H9 (cell line): ENCODE results near the gene ENO3. TPM values are rescaled to one million over a fixed set of nuclear protein-coding genes. Genes with fewer than 3 reads are reported as not detected.

Source experiments
- DNase-seq: peaks from one replicate; pipeline ENCODE4 v3.0.0-alpha.2; 2017
- H2AFZ ChIP-seq: one replicate; pipeline ENCODE4 v1.6.1; 2013; ENCODE audit warnings: mild to moderate bottlenecking, low read length, control low read depth, moderate library complexity
- H2AK5ac ChIP-seq: 2 replicates; pipeline ENCODE4 v1.6.1; 2013; ENCODE audit warnings: low read length, control low read depth, mixed read lengths; ENCODE audit not compliant: insufficient read length
- H2BK120ac ChIP-seq: one replicate; pipeline ENCODE4 v1.6.1; 2013; ENCODE audit warnings: low read depth, mild to moderate bottlenecking, low read length, control low read depth, inconsistent platforms; ENCODE audit not compliant: poor library complexity, severe bottlenecking
- H2BK12ac ChIP-seq: 2 replicates; pipeline ENCODE4 v1.6.1; 2013; ENCODE audit warnings: low read length, control low read depth, mixed read lengths, low read depth; ENCODE audit not compliant: insufficient read length
- H2BK15ac ChIP-seq: 2 replicates; pipeline ENCODE4 v1.6.1; 2013; ENCODE audit warnings: low read depth, low read length, control low read depth
- H2BK20ac ChIP-seq: one replicate; pipeline ENCODE4 v1.6.1; 2013; ENCODE audit warnings: low read depth, mild to moderate bottlenecking, low read length, control low read depth, inconsistent platforms; ENCODE audit not compliant: poor library complexity, severe bottlenecking
- H2BK5ac ChIP-seq: 2 replicates; pipeline ENCODE4 v1.6.1; 2013; ENCODE audit warnings: low read length, control low read depth, mixed read lengths; ENCODE audit not compliant: insufficient read length
- H3K14ac ChIP-seq: 2 replicates; pipeline ENCODE4 v1.6.1; 2013; ENCODE audit warnings: low read length, control low read depth; ENCODE audit not compliant: insufficient read depth
- H3K18ac ChIP-seq: 2 replicates; pipeline ENCODE4 v1.6.1; 2013; ENCODE audit warnings: low read depth, mild to moderate bottlenecking, mixed read lengths, low read length, control low read depth; ENCODE audit not compliant: insufficient read length
- H3K23ac ChIP-seq: 2 replicates; pipeline ENCODE4 v1.6.1; 2013; ENCODE audit warnings: low read length, control low read depth, mixed read lengths, low read depth; ENCODE audit not compliant: insufficient read length
- H3K23me2 ChIP-seq: 2 replicates; pipeline ENCODE4 v1.6.1; 2013; ENCODE audit warnings: low read depth, mild to moderate bottlenecking, mixed read lengths, low read length, control low read depth; ENCODE audit not compliant: insufficient read length, poor library complexity, severe bottlenecking
- H3K27ac ChIP-seq: 2 replicates; pipeline ENCODE4 v1.5.1; 2013; ENCODE audit warnings: low read length, control low read depth, mixed read lengths, low read depth; ENCODE audit not compliant: insufficient read length
- H3K27me3 ChIP-seq: 2 replicates; pipeline ENCODE4 v1.6.1; 2013; ENCODE audit warnings: low read length, control low read depth, inconsistent platforms; ENCODE audit not compliant: insufficient read depth
- H3K4ac ChIP-seq: 2 replicates; pipeline ENCODE4 v1.6.1; 2013; ENCODE audit warnings: low read depth, mild to moderate bottlenecking, control low read depth, inconsistent platforms, low read length, moderate library complexity
- H3K4me1 ChIP-seq: 2 replicates; pipeline ENCODE4 v1.6.1; 2013; ENCODE audit warnings: low read length, control low read depth, inconsistent platforms; ENCODE audit not compliant: insufficient read depth
- H3K4me2 ChIP-seq: 2 replicates; pipeline ENCODE4 v1.6.1; 2013; ENCODE audit warnings: low read length, control low read depth, mixed read lengths; ENCODE audit not compliant: insufficient read length, insufficient read depth
- H3K56ac ChIP-seq: 2 replicates; pipeline ENCODE4 v1.6.1; 2013; ENCODE audit warnings: low read depth, mild to moderate bottlenecking, mixed read lengths, low read length, control low read depth; ENCODE audit not compliant: insufficient read length
- H3K79me1 ChIP-seq: 2 replicates; pipeline ENCODE4 v1.6.1; 2013; ENCODE audit warnings: low read depth, mild to moderate bottlenecking, moderate library complexity, low read length, control low read depth, inconsistent platforms; ENCODE audit not compliant: insufficient read depth, poor library complexity, severe bottlenecking
- H3K79me2 ChIP-seq: 2 replicates; pipeline ENCODE4 v1.6.1; 2013; ENCODE audit warnings: low read length, control low read depth, inconsistent platforms; ENCODE audit not compliant: insufficient read depth
- H3K9ac ChIP-seq: 2 replicates; pipeline ENCODE4 v1.6.1; 2013; ENCODE audit warnings: low read length, control low read depth, mixed read lengths; ENCODE audit not compliant: insufficient read length; ENCODE audit errors: extremely low read depth
- H3K9me3 ChIP-seq: one replicate; pipeline ENCODE4 v1.6.1; 2013; ENCODE audit warnings: low read depth, low read length, inconsistent platforms; ENCODE audit not compliant: control insufficient read depth
- H3T11ph ChIP-seq: one replicate; pipeline ENCODE4 v1.6.1; 2013; ENCODE audit warnings: mild to moderate bottlenecking, low read length, control low read depth, inconsistent platforms
- H4K20me1 ChIP-seq: one replicate; pipeline ENCODE4 v1.6.1; 2013; ENCODE audit not compliant: control insufficient read depth, insufficient read length, insufficient read depth
- H4K5ac ChIP-seq: 2 replicates; pipeline ENCODE4 v1.6.1; 2013; ENCODE audit warnings: low read depth, mild to moderate bottlenecking, mixed read lengths, low read length, control low read depth; ENCODE audit not compliant: insufficient read length
- H4K8ac ChIP-seq: replicated peaks from 2 replicates; pipeline ENCODE4 v1.6.1; 2013; ENCODE audit warnings: low read length, control low read depth, mixed read lengths, low read depth; ENCODE audit not compliant: insufficient read length
- H4K91ac ChIP-seq: 2 replicates; pipeline ENCODE4 v1.6.1; 2013; ENCODE audit warnings: low read depth, mild to moderate bottlenecking, moderate library complexity, mixed read lengths, low read length, control low read depth; ENCODE audit not compliant: insufficient read length
- H3K27ac Mint-ChIP-seq, 3 experiments: 2 replicates in 2 of 3; 3 replicates in 1 of 3; pipeline ENCODE4 v1.8.0; 2020 to 2021; ENCODE audit warnings: mixed read lengths in 3 of 3, mild to moderate bottlenecking in 1 of 3, moderate library complexity in 1 of 3
- H3K27me3 Mint-ChIP-seq: 2 replicates; pipeline ENCODE4 v1.8.0; 2021; ENCODE audit warnings: low read depth, mild to moderate bottlenecking, moderate library complexity, mixed read lengths
- H3K36me3 Mint-ChIP-seq, 3 experiments: 2 replicates in 2 of 3; 3 replicates in 1 of 3; pipeline ENCODE4 v1.8.0; 2020 to 2021; ENCODE audit warnings: low read depth in 3 of 3, mixed read lengths in 3 of 3; ENCODE audit not compliant: insufficient read depth in 1 of 3
- H3K4me1 Mint-ChIP-seq, 2 experiments: 2 replicates each; pipeline ENCODE4 v1.8.0; 2020; ENCODE audit warnings: mixed read lengths in 2 of 2
- H3K4me3 Mint-ChIP-seq, 2 experiments: 2 replicates in 1 of 2; 3 replicates in 1 of 2; pipeline ENCODE4 v1.8.0; 2020 to 2021; ENCODE audit warnings: mild to moderate bottlenecking in 2 of 2, mixed read lengths in 2 of 2, moderate library complexity in 1 of 2
- H3K9me3 Mint-ChIP-seq, 2 experiments: 2 replicates in 1 of 2; 3 replicates in 1 of 2; pipeline ENCODE4 v1.8.0; 2020; ENCODE audit warnings: mild to moderate bottlenecking in 2 of 2, mixed read lengths in 2 of 2, moderate library complexity in 1 of 2
- CTCF ChIP-seq: fragments of 200-600 bp; sonication (generic); conservative IDR thresholded peaks from 3 replicates; pipeline ENCODE4 v1.8.0; 2021; ENCODE audit warnings: antibody characterized with exemption, mild to moderate bottlenecking
- WGBS: extraction: QIAGEN DNeasy Blood & Tissue Kit; methylation state at CpG from one replicate; pipeline ENCODE4 v1.1.7; 2013; ENCODE audit warnings: missing lambda C conversion rate, low lambda C conversion rate, mixed read lengths; ENCODE audit not compliant: insufficient read length; ENCODE audit errors: extremely low coverage; 5-methylcytosine and 5-hydroxymethylcytosine counted together
- total RNA-seq: library from RNA; stranded (reverse); gene quantifications from 2 replicates; pipeline ENCODE4 v1.2.1, GENCODE V29; 2021

The ENO3 gene
- total RNA-seq, 1 experiment from 2014 or later = 25.4 TPM

- no peak overlapping the region for H3T11ph ChIP-seq
- H2AK5ac ChIP-seq = no peak overlapping the region
- H4K20me1 ChIP-seq = peaks cover 7% of the 10 kb centered on the region
- no peak overlapping the region for H2BK120ac ChIP-seq
- no peak overlapping the region for H4K5ac ChIP-seq
- H2AFZ ChIP-seq = no peak overlapping the region
- no peaks in the 10 kb centered on the region; a peak in 1 of 5 replicates for H3K9me3 Mint-ChIP-seq
- no peak overlapping the region for H3K18ac ChIP-seq
- H2BK20ac ChIP-seq = no peak overlapping the region
- H3K4me3 Mint-ChIP-seq = peak overlapping the region in 1 of 2 experiments; percentile 31; a peak in 1 of 5 replicates
- H3K9me3 ChIP-seq = no peaks in the 10 kb centered on the region
- no peak overlapping the region for H4K91ac ChIP-seq
- peaks cover 33 to 37% of the 10 kb centered on the region in 2 experiments for H3K4me1 Mint-ChIP-seq
- H3K79me2 ChIP-seq = peaks cover 6% of the 10 kb centered on the region; the same call in 1 of the 2 replicates
- H3K56ac ChIP-seq = no peak overlapping the region
- no peak overlapping the region for H2BK15ac ChIP-seq
- H3K27me3 Mint-ChIP-seq = no peaks in the 10 kb centered on the region; the same call in none of the 2 replicates
- H3K14ac ChIP-seq = no peak overlapping the region
- H2BK12ac ChIP-seq = no peak overlapping the region
- no peak overlapping the region for H3K9ac ChIP-seq
- H3K23ac ChIP-seq = no peak overlapping the region
- H3K27ac ChIP-seq = no peak overlapping the region
- H2BK5ac ChIP-seq = no peak overlapping the region
- peaks cover 5% of the 10 kb centered on the region for H3K79me1 ChIP-seq
- no CpG with 5 or more reads among the region's 3 CpGs for WGBS
- H3K27ac Mint-ChIP-seq = peak overlapping the region in 2 of 3 experiments; percentile 28 to 29; a peak in 1 of 7 replicates
- no peak overlapping the region for H3K4me2 ChIP-seq
- H3K23me2 ChIP-seq = peaks cover 17% of the 10 kb centered on the region
- no peak overlapping the region for H4K8ac ChIP-seq
- no peaks in the 10 kb centered on the region for H3K4me1 ChIP-seq
- no peak for TF ChIP-seq CTCF
- peaks cover 19 to 51% (median 28%) of the 10 kb centered on the region in 3 experiments for H3K36me3 Mint-ChIP-seq
- H3K27me3 ChIP-seq = no peaks in the 10 kb centered on the region
- peak; percentile 25 for DNase-seq
- no peak overlapping the region for H3K4ac ChIP-seq
Observed at GRCh38 chr17:4936436-4936835, 14.5 kb upstream of the ENO3 start.
